SK-N-SH (cell line): Measurements from ENCODE around the gene EXOC6B.

Source experiments
- TF ChIP-seq, protein P1 (sequence below): fragments of 200-600 bp; sonication (generic); IDR thresholded peaks from 2 replicates; pipeline ENCODE4 v1.6.1; 2017; ENCODE audit warnings: antibody characterized with exemption, mild to moderate bottlenecking, moderate library complexity
- TF ChIP-seq, protein P2 (sequence below): fragments of 150-350 bp; IDR thresholded peaks from 2 replicates; pipeline ENCODE4 v1.6.1; 2016; ENCODE audit warnings: mild to moderate bottlenecking, low read depth, low read length
- TF ChIP-seq, protein P3 (sequence below): IDR thresholded peaks from 2 replicates; pipeline ENCODE4 v1.4.0; 2012; ENCODE audit warnings: low read depth
- TF ChIP-seq, protein P4 (sequence below): IDR thresholded peaks from 2 replicates; pipeline ENCODE4 v1.6.1; 2012; ENCODE audit warnings: mild to moderate bottlenecking, low read depth, low read length, moderate library complexity

DNA sequence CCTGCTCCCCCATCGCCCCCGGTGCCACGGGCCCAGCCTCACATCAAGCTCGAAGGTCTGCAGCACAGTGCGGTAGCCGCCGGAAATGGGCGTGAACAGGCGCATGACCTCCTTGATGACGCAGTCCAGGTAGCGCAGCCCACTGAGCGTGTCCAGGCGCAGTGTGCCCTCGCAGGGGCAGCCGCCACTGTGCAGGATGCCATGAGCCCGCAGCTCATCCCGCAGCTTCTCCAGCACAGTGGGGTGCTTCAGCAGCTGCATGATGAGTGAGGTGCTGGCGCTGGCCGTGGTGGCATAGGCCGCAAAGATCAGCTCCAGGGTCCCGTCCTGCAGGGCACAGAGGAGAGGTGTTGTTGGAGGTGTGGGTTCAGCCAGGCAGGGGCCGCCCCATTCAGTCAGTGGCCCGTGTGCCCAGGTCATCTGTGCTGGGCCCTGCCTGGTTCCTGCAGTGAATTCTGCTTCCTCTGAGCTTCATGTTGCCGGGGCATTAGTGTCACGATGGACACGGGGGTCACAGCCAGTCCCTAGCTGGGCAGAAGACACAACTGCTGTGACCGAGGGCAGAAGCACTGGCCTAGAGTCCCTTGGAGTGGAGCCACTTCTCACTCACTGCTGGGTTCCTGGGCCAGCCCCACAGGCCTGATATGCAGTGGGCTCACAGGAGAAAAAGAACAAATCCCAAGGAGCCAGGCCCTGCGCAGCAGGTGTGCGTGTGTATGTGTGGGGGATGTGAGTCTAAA is 692.7 kb downstream of the EXOC6B start:
- TF ChIP-seq, protein P1, sequence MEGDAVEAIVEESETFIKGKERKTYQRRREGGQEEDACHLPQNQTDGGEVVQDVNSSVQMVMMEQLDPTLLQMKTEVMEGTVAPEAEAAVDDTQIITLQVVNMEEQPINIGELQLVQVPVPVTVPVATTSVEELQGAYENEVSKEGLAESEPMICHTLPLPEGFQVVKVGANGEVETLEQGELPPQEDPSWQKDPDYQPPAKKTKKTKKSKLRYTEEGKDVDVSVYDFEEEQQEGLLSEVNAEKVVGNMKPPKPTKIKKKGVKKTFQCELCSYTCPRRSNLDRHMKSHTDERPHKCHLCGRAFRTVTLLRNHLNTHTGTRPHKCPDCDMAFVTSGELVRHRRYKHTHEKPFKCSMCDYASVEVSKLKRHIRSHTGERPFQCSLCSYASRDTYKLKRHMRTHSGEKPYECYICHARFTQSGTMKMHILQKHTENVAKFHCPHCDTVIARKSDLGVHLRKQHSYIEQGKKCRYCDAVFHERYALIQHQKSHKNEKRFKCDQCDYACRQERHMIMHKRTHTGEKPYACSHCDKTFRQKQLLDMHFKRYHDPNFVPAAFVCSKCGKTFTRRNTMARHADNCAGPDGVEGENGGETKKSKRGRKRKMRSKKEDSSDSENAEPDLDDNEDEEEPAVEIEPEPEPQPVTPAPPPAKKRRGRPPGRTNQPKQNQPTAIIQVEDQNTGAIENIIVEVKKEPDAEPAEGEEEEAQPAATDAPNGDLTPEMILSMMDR: no peak
- TF ChIP-seq, protein P2, sequence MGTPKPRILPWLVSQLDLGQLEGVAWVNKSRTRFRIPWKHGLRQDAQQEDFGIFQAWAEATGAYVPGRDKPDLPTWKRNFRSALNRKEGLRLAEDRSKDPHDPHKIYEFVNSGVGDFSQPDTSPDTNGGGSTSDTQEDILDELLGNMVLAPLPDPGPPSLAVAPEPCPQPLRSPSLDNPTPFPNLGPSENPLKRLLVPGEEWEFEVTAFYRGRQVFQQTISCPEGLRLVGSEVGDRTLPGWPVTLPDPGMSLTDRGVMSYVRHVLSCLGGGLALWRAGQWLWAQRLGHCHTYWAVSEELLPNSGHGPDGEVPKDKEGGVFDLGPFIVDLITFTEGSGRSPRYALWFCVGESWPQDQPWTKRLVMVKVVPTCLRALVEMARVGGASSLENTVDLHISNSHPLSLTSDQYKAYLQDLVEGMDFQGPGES: no peak
- TF ChIP-seq, protein P3, sequence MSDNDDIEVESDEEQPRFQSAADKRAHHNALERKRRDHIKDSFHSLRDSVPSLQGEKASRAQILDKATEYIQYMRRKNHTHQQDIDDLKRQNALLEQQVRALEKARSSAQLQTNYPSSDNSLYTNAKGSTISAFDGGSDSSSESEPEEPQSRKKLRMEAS: no peak
- TF ChIP-seq, protein P4, sequence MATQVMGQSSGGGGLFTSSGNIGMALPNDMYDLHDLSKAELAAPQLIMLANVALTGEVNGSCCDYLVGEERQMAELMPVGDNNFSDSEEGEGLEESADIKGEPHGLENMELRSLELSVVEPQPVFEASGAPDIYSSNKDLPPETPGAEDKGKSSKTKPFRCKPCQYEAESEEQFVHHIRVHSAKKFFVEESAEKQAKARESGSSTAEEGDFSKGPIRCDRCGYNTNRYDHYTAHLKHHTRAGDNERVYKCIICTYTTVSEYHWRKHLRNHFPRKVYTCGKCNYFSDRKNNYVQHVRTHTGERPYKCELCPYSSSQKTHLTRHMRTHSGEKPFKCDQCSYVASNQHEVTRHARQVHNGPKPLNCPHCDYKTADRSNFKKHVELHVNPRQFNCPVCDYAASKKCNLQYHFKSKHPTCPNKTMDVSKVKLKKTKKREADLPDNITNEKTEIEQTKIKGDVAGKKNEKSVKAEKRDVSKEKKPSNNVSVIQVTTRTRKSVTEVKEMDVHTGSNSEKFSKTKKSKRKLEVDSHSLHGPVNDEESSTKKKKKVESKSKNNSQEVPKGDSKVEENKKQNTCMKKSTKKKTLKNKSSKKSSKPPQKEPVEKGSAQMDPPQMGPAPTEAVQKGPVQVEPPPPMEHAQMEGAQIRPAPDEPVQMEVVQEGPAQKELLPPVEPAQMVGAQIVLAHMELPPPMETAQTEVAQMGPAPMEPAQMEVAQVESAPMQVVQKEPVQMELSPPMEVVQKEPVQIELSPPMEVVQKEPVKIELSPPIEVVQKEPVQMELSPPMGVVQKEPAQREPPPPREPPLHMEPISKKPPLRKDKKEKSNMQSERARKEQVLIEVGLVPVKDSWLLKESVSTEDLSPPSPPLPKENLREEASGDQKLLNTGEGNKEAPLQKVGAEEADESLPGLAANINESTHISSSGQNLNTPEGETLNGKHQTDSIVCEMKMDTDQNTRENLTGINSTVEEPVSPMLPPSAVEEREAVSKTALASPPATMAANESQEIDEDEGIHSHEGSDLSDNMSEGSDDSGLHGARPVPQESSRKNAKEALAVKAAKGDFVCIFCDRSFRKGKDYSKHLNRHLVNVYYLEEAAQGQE: no peak
